Right renal pelvis (tissue), 4 donors: ENCODE results near the gene NBEAL2. TPM values are rescaled to one million over a fixed set of nuclear protein-coding genes. Genes with fewer than 3 reads are reported as not detected.
A peak's percentile ranks its signal among the peaks of the same experiment; 100 is the strongest.

ENCODE experiments used
- DNase-seq, 4 donors: peaks; one replicate each; pipeline ENCODE4 v3.0.0-alpha.2; 2013; ENCODE audit warnings: low read depth in 4 of 4, low spot score in 3 of 4, missing footprints in 1 of 4
- polyA plus RNA-seq, 4 donors: library from polyadenylated mRNA; unstranded; fragments of 120-200 nt; gene quantifications; one replicate each; pipeline ENCODE4 v1.2.1, GENCODE V29; 2013; ENCODE audit not compliant: insufficient read length in 4 of 4

NBEAL2 gene
- polyA plus RNA-seq, 4 donors: 29.9 to 51.7 (median 38.3) TPM

GRCh38 chr3:46998121-46998851 lies 18.8 kb downstream of the NBEAL2 start:
- peak in 1 of 4 donors; percentile 48 for DNase-seq

GRCh38 chr3:46998852-46999515 lies 19.5 kb downstream of the NBEAL2 start:
- no peak for DNase-seq

- DNase-seq: no peak
Measured at GRCh38 chr3:46999516-47000197, 20.2 kb downstream of the NBEAL2 start.

GRCh38 chr3:47000198-47000815 lies 20.8 kb downstream of the NBEAL2 start:
- no peak for DNase-seq

GRCh38 chr3:47000922-47001730 lies 21.7 kb downstream of the NBEAL2 start:
- DNase-seq: no peak

GRCh38 chr3:47001731-47002170 lies 22.3 kb downstream of the NBEAL2 start:
- DNase-seq: no peak

GRCh38 chr3:47002171-47003055 lies 22.9 kb downstream of the NBEAL2 start:
- DNase-seq: no peak

GRCh38 chr3:47003056-47003410 lies 23.6 kb downstream of the NBEAL2 start:
- DNase-seq: no peak

GRCh38 chr3:47003461-47004368 lies 24.2 kb downstream of the NBEAL2 start:
- no peak for DNase-seq

GRCh38 chr3:47004369-47005211 lies 25.1 kb downstream of the NBEAL2 start:
- no peak for DNase-seq

GRCh38 chr3:47005212-47006144 lies 26.0 kb downstream of the NBEAL2 start:
- no peak for DNase-seq

- no peak for DNase-seq
Measured at GRCh38 chr3:47006145-47006651, 26.7 kb downstream of the NBEAL2 start.

- DNase-seq: no peak
Measured at GRCh38 chr3:47007001-47007400, 27.5 kb downstream of the NBEAL2 start.

- DNase-seq: no peak
Measured at GRCh38 chr3:47007482-47008233, 28.2 kb downstream of the NBEAL2 start.

GRCh38 chr3:47008234-47008796 lies 28.8 kb downstream of the NBEAL2 start:
- no peak for DNase-seq
